ACC112 (cell line): Measurements from ENCODE around the gene HNRNPA1L2.
"Not testable (repeated sequence)": the region's sequence is repeated elsewhere in the genome, so short reads cannot be mapped to it uniquely, and the experiment has no call there.

Source experiments
- H2AFZ ChIP-seq: fragments of 200-600 bp; sonication (generic); one replicate; pipeline ENCODE4 v1.6.0; 2017; ENCODE audit warnings: antibody characterized with exemption, low read length; ENCODE audit not compliant: unreplicated experiment
- H3K27ac ChIP-seq: fragments of 200-600 bp; sonication (generic); 2 replicates; pipeline ENCODE4 v1.5.1; 2014; ENCODE audit warnings: low read depth, mild to moderate bottlenecking, antibody characterized with exemption, low read length, moderate library complexity
- H3K27me3 ChIP-seq: fragments of 200-600 bp; sonication (generic); 2 replicates; pipeline ENCODE4 v1.6.1; 2014; ENCODE audit warnings: mild to moderate bottlenecking, antibody characterized with exemption, low read length, moderate library complexity, mixed read lengths; ENCODE audit not compliant: insufficient read depth
- H3K36me3 ChIP-seq: fragments of 200-600 bp; sonication (generic); 2 replicates; pipeline ENCODE4 v1.6.1; 2016; ENCODE audit warnings: mild to moderate bottlenecking, antibody characterized with exemption, low read length, moderate library complexity, mixed read lengths; ENCODE audit not compliant: insufficient read depth
- H3K4me1 ChIP-seq: fragments of 200-600 bp; sonication (generic); one replicate; pipeline ENCODE4 v1.6.1; 2016; ENCODE audit warnings: low read length, mixed read lengths; ENCODE audit not compliant: insufficient read depth, unreplicated experiment, control insufficient read depth
- H3K4me3 ChIP-seq: fragments of 200-600 bp; sonication (generic); 2 replicates; pipeline ENCODE4 v1.5.1; 2014; ENCODE audit warnings: mild to moderate bottlenecking, low read depth, low read length
- H3K79me2 ChIP-seq: fragments of 200-600 bp; sonication (generic); one replicate; pipeline ENCODE4 v1.6.0; 2016; ENCODE audit warnings: low read length; ENCODE audit not compliant: control insufficient read depth, unreplicated experiment, insufficient read depth

Gene HNRNPA1L2

GRCh38 chr13:52642131-52642530 lies at the start of gene HNRNPA1L2:
HNRNPA1L2 (plus strand) TSS chr13:52642431; CDS start chr13:52642493, 62 bp downstream.
- H3K27me3 ChIP-seq: no peaks in the 10 kb centered on the region
- no peak within 1 kb of the TSS for H3K27ac ChIP-seq

GRCh38 chr13:52593175-52593574 lies 49.1 kb upstream of the HNRNPA1L2 start:
- not testable (repeated sequence) for H3K4me3 ChIP-seq, H3K36me3 ChIP-seq, H2AFZ ChIP-seq, H3K79me2 ChIP-seq, H3K4me1 ChIP-seq, H3K27ac ChIP-seq, H3K27me3 ChIP-seq

More at GRCh38 chr13:52642131-52642530, at the start of gene HNRNPA1L2:
- Histone ChIP-seq H2AFZ (no peak within 1 kb of the TSS), H3K36me3 (0 out of 2 replicates have a peak, but pooled peaks cover 2% of the 10 kb centered on the region), H3K4me3 (no peak within 1 kb of the TSS), H3K4me1 (no peaks in the 10 kb centered on the region), H3K79me2 (no peaks in the 10 kb centered on the region)

GRCh38 chr13:52593812-52594211 lies 48.4 kb upstream of the HNRNPA1L2 start:
- not testable (repeated sequence) for H3K79me2 ChIP-seq, H2AFZ ChIP-seq, H3K4me3 ChIP-seq, H3K27ac ChIP-seq, H3K27me3 ChIP-seq, H3K4me1 ChIP-seq, H3K36me3 ChIP-seq

- not testable (repeated sequence) for H3K4me3 ChIP-seq, H3K79me2 ChIP-seq, H3K36me3 ChIP-seq, H3K27me3 ChIP-seq, H2AFZ ChIP-seq, H3K27ac ChIP-seq, H3K4me1 ChIP-seq
Observed at GRCh38 chr13:52594295-52594694, 47.9 kb upstream of the HNRNPA1L2 start.

GRCh38 chr13:52597676-52598075 lies 44.6 kb upstream of the HNRNPA1L2 start:
- Histone ChIP-seq H3K4me1 (peaks cover 6% of the 10 kb centered on the region), H2AFZ (no peak overlapping the region), H3K27me3 (no peaks in the 10 kb centered on the region), H3K27ac (no peak overlapping the region), H3K36me3 (no peaks in the 10 kb centered on the region), H3K79me2 (peaks cover 3% of the 10 kb centered on the region), H3K4me3 (no peak overlapping the region)

- Histone ChIP-seq H3K79me2 (peaks cover 3% of the 10 kb centered on the region), H3K27ac (peak overlapping the region; percentile 72), H2AFZ (peak overlapping the region; percentile 37), H3K27me3 (no peaks in the 10 kb centered on the region), H3K36me3 (no peaks in the 10 kb centered on the region), H3K4me1 (peaks cover 6% of the 10 kb centered on the region), H3K4me3 (peak overlapping the region; percentile 91)
Observed at GRCh38 chr13:52599037-52599847, 43.0 kb upstream of the HNRNPA1L2 start.

- Histone ChIP-seq H2AFZ (peak overlapping the region; percentile 37), H3K36me3 (no peaks in the 10 kb centered on the region), H3K27me3 (no peaks in the 10 kb centered on the region), H3K79me2 (peaks cover 3% of the 10 kb centered on the region), H3K27ac (peak overlapping the region; percentile 72), H3K4me3 (peak overlapping the region; percentile 91), H3K4me1 (peaks cover 6% of the 10 kb centered on the region)
Observed at GRCh38 chr13:52599848-52600603, 42.2 kb upstream of the HNRNPA1L2 start.

- Histone ChIP-seq H3K36me3 (no peaks in the 10 kb centered on the region), H3K27ac (peak overlapping the region; percentile 72), H3K4me3 (peak overlapping the region; percentile 91), H3K4me1 (peaks cover 6% of the 10 kb centered on the region), H3K27me3 (no peaks in the 10 kb centered on the region), H2AFZ (peak overlapping the region; percentile 37), H3K79me2 (peaks cover 3% of the 10 kb centered on the region)
Observed at GRCh38 chr13:52600666-52601065, 41.6 kb upstream of the HNRNPA1L2 start.

GRCh38 chr13:52603316-52603715 lies 38.9 kb upstream of the HNRNPA1L2 start:
- H3K79me2 ChIP-seq, H2AFZ ChIP-seq, H3K4me1 ChIP-seq, H3K27me3 ChIP-seq, H3K4me3 ChIP-seq, H3K27ac ChIP-seq, H3K36me3 ChIP-seq: not testable (repeated sequence)

GRCh38 chr13:52606126-52606525 lies 36.1 kb upstream of the HNRNPA1L2 start:
- not testable (repeated sequence) for H3K27ac ChIP-seq, H3K4me3 ChIP-seq, H2AFZ ChIP-seq, H3K4me1 ChIP-seq, H3K36me3 ChIP-seq, H3K27me3 ChIP-seq, H3K79me2 ChIP-seq

- H2AFZ ChIP-seq, H3K27me3 ChIP-seq, H3K27ac ChIP-seq, H3K36me3 ChIP-seq, H3K4me1 ChIP-seq, H3K4me3 ChIP-seq, H3K79me2 ChIP-seq: not testable (repeated sequence)
Observed at GRCh38 chr13:52606795-52607194, 35.4 kb upstream of the HNRNPA1L2 start.
